COLO668 (cell line): ENCODE results near the gene DMGDH.
"Not testable (repeated sequence)": the region's sequence is repeated elsewhere in the genome, so short reads cannot be mapped to it uniquely, and the experiment has no call there.

Experiments
- DNase-seq: peaks from one replicate; lab custom pipeline; 2025; ENCODE audit not compliant: unreplicated experiment; lab: John Stamatoyannopoulos, UW

Gene DMGDH

DNA sequence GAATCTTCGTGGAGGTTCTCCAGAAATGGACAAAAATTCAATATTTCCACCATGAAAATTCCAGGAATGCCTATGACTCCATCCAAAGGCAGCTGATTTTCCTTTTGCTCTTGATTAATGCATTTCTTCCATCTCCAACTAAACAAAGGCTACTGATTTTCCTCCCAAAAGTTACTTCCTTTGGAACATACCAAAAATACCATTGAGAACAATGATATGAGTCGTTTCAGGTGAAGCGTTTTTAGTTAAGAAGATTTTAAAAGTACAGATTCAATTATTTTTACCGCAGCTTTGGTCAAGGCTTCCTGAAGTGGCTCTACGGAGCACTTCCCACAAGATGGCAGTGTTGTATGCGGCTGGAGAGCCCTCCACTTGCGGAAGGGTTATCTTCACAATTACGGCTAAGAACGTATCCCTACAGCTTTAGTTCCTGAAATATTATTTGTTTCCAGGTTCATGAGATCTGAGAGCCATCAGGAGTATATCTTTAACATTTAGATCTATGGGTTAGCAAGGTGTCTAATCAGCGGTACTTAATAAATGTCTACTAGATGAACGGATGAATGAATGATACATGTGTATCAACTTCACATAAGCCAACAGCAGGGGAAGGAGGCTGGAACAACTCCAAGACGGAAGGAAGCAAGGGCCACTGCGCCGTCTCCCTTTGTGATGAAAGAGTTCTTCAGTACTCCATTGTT is 48.5 kb downstream of the DMGDH start:
- DNase-seq: peak; percentile 5

DNA sequence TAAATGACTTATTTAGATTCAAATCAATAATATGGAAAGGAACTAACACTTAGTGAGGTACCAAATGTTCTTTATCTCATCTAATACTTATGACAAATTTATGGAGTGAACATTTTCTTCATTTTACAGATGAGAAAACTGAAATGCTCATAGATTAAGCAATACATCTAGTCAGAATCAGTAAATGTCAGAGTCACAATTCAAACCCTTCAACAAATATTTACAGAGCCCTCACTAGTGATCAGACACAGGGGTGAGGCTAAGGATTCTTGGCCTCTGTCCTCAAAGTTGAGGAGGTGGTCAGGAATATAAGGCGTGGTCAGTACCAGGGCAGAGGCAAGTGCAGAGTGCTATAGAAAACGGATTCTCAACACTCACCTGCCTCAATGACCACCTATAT is 54.8 kb downstream of the DMGDH start:
- no peak for DNase-seq

DNA sequence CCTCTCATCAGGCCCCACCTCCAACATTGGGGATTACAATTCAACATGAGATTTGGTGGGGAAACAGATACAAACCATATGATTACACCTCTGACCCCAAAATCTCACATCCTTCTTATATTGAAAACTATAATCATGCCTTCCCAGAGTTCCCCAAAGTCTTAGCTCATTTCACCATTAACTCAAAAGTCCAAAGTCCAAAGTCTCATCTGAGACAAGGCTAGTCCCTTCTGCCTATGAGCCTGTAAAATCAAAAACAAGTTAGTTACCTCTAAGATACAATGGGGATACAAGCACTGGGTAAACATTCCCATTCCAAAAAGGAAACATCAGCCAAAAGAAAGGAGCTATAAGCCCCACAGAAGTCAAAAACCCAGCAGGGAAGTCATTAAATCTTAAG is 57.6 kb downstream of the DMGDH start:
- DNase-seq: no peak

DNA sequence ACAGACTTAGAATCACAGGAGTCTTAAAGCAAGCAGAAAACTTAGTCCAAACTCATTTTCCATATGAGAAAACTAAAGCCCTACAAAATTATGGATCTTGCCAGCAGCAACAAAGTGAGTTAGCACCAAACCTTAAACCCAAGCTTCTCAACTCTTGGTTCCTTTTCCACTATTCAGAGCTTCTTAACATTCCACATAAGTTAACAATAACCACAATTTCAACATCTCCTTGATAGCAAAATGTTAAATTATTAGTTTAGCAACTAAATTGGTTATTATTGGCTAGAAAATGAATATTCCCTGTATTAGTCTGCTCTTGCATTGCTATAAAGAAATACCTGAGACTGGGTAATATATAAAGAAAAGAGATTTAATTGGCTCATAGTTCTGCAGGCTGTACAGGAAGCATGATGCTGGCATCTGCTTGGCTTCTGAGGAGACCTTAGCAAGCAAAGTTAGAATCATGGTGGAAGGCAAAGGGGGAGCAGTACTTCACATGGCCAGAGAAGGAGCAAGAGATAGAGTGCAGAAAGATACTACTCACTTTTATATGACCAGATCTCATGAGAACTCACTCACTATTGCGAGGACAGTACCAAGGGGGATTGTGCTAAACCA is 58.1 kb downstream of the DMGDH start:
- DNase-seq: no peak

DNA sequence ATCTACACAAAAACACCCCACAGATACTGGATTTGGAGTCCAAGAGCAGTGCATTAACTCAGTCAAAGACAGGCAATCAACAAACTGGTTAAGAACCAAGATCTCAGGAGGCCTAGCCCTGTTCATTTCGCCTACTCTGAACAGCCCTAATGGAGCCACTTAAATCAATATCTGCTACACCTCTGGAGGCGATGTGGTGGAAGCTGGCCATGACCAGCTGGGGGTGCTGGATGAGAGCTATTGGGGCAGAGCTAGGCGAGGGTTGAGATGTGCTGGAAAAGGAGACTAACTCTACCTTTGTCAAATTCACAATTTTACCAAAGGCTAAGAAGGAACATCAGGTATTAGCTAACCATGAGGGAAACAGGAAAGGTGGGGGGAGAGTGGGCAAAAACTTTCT is 61.1 kb downstream of the DMGDH start:
- DNase-seq: no peak

DNA sequence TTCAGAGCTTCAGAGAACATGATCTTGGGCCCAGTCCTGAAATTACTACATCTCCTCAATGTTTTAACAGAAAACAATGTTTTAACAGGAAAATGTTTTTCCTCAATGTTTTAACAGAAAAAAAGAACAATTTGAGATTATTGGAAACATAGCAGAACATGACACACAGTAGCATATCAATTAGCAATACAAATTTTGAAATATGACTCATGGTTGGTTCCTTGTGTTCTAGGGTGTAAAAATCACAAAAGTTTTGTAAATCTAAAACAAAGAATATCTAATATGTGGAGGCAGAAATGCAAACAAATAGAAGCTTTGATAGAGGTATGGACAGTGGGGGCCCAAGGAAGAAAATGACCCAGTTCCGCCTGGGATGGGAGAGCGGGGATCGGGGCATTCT is 61.6 kb downstream of the DMGDH start:
- no peak for DNase-seq

DNA sequence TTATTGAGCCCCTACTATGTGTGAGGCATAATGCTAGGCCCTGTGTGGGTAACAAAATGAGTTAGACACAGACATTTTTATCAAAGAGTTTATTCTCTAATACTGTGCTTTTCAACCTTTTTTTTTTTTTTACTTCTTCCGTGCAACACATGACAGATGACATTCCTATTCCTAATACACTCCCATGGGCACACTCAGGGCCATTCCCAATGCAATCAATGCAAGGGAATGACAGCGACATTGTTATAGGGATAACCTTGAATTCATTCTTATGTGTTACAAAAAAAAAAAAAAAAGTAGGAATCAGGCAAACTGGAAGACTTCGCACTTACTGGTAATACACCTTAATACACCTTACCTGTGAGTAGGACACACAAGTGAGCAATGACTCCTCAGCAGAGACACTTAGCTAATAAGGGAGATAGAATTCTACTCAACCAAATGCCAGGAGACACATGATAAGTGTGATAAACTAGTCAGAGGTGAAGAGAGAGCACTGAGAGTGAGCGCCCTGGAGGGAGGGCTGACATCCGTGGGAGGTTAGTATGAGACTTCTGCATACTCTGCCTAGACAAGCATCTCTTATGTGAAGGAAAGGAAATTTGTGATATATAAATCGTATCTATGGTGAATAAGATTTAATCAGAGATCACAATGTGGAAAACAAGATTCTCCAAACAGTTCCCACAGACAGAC is 63.4 kb downstream of the DMGDH start:
- DNase-seq: no peak

DNA sequence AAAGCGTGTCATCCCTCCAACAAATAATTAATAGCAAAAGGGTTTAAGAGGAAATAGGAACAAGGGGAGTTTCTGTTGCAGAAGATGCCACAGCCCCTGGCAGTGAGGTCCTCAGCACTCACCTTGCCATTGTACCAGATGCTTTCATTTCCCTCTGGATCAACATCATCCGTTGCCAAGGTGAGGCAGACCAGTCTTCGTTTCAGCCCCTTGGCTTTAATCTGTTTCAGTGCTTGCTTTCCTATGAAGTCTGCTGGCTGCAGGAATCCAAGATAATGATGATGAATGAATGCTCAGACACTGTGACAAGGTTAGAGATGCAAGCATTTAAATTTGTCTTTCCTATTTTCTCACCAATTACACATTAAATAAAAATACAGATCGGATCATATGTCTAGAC is 64.3 kb downstream of the DMGDH start:
- DNase-seq: no peak

DNA sequence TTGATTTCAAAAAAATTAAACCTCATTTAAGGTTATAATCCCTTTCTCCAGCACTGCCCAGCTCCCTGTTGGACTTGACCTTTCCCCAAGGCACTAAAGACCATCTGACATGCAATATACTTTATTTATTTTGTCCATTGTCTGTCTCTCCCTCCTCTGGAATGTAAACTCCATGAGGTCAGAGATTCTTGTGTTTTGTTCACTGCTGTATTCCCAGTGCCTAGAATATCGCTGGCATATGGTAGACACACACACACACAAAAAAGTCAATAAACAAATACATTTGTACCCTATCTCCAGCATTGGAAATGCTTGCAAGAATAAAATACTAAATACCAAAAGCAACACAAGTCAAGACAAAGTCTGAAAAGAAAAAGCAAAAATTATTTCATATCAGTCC is 67.1 kb downstream of the DMGDH start:
- DNase-seq: no peak

DNA sequence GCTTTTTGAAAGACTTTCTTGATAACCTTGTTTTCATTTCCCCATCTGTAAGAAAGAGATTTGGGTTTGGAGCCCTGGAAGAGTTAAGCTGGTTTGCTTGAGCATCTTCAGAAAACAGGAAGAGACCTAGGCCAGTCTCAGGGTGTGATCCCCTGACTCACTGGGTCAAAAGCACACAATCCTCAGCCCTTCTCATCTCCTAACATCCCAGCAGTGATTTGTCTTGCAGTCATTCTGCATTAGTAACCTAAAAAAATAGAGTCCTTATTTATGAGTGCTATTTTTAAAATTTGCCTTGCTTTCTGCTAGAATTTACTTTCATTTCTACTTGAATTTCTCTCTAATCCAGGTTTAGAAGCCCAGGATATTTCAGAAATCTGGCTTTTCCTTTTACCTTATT is 68.0 kb downstream of the DMGDH start:
- DNase-seq: no peak

DNA sequence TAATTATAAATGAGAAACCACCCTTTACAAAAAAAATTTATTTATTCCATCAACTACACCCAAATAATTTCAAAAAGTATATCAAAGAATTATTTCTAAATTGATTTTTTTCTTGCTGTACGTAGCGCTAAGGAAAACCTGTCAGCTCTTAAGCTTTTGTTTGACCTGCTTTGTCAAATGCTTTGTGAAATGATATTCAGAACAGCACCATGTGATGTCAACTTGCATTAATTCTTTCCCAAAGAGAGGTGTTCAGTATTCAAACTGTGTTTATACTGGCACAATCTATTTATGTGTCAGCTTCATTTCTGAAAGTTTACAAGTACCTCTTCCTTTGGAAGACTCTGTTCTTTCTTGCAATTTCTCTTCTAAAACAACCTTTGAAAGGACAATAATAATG is 72.4 kb downstream of the DMGDH start:
- no peak for DNase-seq

DNA sequence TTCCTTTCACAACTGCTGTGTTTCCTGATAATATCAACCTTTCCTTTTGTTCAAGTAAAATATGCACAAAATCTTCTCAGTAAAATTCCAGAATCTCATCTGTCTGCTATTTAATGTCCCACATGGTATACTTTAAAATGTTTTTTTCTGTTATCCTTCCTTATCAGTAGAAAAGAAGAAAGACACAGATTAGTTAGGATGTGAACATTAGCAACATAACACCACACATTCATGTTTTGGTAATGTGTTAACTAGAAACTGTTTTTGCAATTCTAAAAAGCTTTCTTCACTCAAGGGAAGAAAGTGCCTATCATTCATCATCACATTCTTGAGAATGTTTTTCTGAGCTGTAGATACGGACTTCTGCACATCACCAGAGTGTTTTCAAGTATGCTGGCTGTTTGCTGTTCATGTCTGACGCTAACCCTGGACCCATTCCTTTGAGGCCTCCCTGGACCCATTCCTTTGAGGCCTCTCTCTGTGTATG is 73.9 kb downstream of the DMGDH start:
- no peak for DNase-seq

DNA sequence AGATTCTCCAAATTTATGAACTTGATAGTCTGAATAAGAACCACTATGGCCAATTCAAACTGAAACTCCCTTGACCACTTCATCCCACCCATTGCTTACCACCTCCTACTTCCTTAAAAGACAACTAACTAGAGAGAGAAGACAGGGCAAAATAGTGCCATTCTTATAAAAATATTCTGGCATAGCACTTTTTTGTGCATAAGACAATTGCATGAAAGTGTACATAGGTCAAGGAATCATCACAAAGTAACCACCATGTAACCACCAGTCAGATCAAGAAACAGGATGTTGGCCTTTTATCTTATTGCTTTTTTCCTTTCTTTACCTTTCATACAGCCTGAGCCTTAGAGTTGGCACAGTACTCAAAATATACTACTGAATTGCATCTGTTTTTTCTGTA is 76.3 kb downstream of the DMGDH start:
- DNase-seq: no peak

DNA sequence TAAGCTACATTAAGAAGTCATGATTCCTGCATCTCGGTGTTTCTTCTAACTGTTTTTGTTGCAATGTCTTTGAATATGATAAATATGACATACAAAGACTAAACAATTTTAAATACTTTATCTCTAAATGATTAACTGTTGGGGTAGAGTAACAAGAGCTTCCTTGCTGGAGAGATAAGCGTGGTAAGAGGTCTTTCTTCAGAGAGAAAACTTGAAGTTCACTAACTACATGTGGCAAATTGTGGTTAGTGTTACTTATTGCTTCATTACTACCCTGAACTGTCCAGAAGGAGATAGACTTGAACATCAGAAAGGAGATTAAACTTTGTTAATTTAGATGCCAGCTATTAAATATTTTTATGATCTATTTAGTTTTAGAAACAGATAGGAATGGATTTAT is 77.3 kb downstream of the DMGDH start:
- no peak for DNase-seq

DNA sequence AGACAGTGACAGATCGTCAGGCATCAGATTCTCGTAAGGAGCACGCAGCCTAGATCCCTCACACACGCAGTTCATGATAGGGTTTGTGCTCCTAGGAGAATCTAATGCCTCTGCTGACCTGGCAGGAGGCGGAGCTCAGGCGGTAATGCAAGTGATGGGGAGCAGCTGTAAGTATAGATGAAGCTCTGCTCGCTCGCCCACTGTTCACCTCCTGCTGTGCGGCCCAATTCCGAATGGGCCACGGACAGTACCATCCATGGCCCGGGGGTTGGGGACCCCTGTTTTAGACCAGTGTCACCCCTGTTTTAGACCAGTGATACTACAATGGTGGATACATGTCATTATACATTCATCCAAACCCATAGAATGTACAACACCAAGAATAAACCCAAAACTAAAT is 80.4 kb downstream of the DMGDH start:
- DNase-seq: no peak

DNA sequence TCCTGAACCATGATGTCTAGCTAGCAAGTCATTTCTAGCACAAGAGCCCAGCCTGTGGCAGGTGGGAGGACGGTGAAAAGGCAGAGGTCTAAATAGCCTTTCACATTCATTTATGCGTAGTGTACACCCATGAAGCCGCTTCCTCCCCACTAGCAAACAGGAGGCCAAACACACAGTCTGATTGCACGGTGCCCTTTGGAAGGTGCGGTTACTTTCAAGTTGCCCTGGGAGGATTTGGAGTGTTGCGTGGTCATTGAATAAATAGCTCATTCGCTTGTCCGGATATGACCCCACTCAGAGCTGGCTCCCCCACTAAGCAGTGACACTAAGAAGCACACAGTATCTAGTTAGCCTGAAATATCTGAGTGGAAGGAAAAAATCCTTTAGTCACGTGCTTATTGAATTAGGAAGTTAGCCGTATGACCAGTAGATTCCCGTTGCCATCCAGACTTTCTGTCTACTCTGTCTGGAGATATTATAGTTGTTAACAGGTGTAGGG is 83.7 kb downstream of the DMGDH start:
- peak; percentile 36 for DNase-seq

DNA sequence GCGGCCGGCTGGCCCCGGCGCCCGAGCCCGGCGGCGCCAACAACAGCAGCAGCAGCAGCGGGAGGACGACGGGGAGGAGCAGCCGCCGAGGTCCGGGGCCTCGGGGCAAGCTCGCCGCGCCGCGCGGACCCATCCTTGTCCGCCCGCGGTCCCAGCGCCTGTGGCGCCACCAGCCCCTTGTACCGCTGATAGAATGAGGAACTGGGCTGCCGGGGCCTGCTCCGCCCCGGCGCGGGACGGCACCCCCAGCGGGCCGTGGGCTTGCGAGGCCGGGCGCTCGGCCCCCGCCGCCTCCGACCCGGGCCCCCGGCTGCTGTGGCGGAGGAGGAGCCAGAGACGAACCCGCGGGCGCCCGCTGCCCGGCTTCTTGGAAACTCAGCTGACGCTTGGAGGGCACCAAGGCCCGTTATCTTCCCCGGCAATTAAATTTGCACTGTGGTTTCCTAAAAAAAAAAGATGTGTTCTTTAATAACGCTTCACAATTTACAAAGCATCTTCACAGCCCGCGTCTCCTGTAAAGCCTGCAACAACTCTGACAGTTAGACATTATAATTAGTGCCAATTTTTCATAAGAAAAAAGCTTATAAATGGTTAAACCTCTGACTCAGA is 84.3 kb downstream of the DMGDH start, which contains the start of gene ARSB:
Gene ARSB (minus strand): TSS at position 195 of the 609 bp plus-strand sequence. CDS start 62 bp downstream, at position 133.
- peak; percentile 77 for DNase-seq

DNA sequence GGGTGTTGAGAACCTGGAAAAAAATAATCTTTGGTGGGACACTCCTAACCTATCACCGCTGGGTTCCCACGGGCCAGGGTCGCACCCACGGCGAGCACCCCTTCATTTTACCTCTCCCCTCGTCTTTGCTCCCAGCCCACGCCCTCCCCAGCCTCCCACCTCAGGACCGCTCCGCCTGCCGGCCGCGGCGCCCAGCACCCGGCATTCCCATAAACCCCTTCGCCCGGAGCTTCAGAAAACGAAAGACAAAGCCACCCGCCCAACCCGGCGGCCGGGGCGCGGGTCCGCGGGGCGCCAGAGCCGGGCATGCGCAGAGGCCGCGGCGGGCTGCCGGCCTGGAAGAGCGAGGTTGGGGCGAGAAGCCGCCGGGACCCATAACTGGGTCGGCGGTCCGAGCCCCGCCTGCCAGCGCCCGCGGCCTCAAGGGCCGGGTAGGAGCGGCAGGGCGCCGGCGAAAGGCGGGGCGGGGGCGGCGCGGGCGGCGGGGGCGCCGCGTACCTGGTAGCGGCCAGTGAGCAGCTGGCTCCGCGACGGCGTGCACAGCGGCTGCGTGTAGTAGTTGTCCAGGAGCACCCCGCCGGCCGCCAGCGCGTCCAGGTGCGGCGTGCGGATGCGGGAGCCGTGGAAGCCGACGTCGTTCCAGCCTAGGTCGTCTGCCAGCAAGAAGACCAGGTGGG is 84.9 kb downstream of the DMGDH start:
- peak; percentile 88 for DNase-seq

DNA sequence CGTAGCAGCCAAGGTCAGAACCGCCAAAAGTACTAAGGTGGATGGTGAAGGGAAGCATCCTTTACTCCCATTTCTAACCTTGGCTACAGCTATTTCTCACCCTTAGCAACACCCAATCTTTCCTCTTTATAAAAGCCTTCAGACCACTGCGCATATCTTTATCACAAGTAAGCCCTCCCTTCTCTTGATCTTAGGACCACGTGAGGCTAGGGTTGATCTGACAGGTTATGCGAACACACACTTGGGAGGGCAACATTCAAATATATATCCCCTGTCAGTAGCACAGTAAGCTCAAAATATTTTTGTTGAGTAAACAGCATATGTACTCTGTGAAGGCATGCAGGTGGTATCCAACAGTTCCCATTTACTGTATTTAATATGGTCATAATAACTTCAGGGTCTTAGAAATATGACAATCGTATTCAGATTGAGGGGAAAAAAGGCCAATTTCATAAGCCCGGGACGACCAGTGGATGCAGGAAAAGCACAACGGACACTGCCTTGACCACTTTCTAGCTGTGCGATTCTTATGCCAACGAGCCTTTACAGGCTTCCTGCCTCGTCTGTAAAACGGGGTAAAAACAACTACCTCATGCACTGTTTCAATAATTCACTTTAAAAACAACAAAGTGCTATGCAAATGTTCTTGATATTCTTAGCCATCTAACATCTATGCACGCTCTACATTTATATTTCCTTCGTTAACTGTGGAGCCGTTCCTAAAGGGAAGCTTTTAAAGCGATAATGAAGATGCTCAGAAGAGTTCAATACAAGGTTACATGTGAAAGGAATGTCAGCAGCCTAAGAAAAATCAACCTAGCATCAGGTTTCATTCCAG is 85.7 kb downstream of the DMGDH start:
- no peak for DNase-seq

DNA sequence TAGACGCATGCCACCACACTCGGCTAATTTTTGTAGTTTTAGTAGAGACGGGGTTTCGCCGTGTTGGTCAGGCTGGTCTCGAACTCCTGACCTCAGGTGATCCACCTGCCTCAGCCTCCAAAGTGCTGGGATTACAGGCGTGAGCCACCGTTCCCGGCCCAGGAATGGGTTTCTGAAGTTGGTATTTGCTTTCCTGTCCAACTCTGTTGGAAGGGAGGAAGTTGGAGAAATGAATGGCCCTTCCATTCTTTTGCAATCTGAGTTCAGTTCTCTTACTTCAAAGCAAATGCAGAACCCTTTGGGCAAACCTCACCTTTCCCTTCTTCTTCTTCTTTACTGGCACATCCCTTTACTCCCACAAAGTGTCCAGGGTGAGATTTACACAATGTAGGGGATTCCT is 86.3 kb downstream of the DMGDH start:
- DNase-seq: not testable (repeated sequence)
